Measurements from ENCODE around the gene RHOXF1.
"Not testable (repeated sequence)": the region's sequence is repeated elsewhere in the genome, so short reads cannot be mapped to it uniquely, and the experiment has no call there.

Gene RHOXF1, protein sequence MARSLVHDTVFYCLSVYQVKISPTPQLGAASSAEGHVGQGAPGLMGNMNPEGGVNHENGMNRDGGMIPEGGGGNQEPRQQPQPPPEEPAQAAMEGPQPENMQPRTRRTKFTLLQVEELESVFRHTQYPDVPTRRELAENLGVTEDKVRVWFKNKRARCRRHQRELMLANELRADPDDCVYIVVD

DNA sequence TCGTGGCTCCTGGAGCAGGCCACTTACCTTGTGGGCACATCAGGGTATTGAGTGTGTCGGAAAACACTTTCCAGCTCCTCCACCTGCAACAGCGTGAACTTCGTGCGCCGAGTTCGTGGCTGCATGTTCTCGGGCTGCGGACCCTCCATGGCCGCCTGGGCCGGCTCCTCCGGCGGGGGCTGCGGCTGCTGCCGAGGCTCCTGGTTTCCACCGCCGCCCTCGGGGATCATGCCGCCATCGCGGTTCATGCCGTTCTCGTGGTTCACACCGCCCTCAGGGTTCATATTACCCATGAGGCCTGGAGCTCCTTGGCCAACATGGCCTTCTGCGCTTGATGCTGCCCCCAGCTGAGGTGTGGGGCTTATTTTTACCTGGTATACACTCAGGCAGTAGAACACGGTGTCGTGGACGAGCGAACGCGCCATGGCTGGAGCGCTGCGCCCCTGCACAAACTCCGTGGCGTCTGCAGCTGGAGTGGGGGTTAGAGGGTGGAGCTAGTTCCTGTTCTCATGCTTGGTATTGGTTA is at the start of gene RHOXF1:
Gene RHOXF1 (minus strand): TSS at position 476 of the 526 bp plus-strand sequence. CDS start 51 bp downstream, at position 425.
- no peak for DNase-seq

DNA sequence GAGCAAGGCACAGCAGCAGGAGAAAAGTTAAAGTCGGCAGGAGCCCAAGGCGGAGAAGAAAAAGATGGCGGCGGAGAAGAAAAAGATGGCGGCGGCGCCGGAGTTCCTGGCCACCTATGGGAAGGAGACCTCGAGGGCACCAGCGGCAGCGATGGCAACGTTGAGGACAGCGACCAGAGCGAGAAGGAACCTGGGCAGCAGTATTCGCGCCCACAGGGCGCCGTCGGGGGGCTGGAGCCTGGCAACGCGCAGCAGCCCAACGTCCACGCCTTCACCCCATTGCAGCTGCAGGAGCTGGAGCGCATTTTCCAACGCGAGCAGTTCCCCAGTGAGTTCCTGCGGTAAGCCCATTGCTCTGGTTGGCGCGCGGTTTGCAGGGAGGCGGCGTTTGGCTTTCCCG is 43.4 kb upstream of the RHOXF1 start:
- DNase-seq: not testable (repeated sequence)

DNA sequence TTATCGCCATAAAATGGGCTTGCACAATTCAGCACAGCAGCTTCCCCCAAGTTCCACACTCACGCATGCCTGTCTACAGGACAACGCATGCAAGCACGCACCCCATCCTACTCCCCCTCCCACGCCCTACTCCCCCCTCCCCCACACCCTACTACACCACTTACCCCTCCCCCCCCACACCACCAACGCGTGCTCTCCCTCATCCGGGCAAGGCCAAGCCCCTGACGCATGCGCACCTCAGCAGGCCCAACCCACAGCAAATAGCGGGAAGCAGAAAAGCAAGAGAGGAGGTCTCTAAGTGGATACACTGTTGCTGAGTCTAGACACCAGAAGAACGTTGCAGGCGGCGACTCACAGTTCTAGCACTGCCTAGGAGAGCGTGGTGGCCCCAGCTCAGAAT is 42.6 kb upstream of the RHOXF1 start, which contains the start of gene RHOXF2:
Gene RHOXF2 (plus strand): TSS at position 301 of the 400 bp plus-strand sequence. CDS start 138 bp downstream, outside the sequence.
- not testable (repeated sequence) for DNase-seq

DNA sequence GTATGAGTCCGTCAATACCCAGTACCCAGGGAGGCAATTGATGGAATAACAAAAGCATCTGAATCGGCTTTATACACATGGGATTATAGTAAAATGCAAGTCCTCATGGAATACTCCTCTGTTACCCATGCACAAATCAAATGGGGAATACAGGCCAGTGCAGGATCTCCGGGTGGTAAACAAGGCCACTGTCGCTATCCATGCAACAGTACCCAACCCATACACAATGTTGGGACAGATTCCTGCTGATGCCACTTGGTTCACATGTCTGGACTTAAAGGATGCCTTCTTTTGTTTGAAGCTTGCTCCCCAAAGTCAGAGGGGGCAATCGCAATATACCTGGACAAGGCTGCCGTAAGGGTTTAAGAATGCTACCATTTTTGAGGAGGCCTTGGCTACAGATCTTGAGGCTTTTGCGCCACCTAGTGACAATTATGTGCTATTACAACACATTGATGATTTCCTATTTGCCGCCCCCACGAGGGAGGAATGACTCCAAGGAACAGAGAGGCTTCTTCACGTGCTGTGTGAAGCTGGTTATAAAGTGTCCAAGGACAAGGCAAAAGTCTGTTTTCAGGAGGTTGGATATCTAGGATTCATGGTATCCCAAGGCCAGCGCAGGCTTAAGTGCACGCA is 34.5 kb upstream of the RHOXF1 start:
- DNase-seq: not testable (repeated sequence)

DNA sequence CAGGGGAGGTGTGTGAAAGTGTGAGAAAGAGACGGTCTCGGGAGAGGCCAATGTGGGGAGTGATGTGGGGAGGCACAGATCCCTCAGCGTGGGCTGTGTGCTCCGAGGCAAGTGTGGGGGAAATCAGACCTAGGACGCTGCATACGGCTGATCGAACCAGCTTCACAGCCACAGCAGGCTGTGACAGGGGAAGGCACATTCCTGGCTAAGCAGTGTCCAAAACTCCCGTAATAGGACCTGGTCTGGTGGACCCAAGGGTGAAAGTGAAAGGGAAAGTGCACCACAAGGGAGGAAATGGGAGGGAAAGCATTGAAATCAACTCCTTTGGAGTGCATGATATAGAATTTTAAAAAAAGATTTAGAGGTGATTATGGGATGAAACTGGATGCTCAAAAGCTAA is 31.8 kb upstream of the RHOXF1 start:
- no peak for DNase-seq

DNA sequence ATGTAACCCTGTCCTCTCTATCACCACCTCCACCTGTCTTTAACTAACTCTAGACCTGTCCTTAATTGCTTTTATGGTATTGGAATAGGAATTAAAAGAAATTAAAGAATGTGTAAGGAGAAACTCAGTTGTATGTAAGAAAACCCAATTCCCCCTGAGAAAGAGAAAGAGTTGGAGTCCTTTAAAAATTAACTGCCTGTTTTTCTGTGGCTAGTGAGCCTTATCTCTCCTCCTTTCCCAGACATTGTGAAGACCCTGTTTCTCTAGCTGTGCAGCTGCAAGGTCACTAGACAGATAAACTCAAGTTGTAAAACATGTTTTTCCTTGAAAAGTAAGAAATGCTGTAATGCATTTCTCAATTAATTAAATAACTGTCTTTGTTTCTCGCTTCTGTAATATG is 30.6 kb upstream of the RHOXF1 start:
- not testable (repeated sequence) for DNase-seq

DNA sequence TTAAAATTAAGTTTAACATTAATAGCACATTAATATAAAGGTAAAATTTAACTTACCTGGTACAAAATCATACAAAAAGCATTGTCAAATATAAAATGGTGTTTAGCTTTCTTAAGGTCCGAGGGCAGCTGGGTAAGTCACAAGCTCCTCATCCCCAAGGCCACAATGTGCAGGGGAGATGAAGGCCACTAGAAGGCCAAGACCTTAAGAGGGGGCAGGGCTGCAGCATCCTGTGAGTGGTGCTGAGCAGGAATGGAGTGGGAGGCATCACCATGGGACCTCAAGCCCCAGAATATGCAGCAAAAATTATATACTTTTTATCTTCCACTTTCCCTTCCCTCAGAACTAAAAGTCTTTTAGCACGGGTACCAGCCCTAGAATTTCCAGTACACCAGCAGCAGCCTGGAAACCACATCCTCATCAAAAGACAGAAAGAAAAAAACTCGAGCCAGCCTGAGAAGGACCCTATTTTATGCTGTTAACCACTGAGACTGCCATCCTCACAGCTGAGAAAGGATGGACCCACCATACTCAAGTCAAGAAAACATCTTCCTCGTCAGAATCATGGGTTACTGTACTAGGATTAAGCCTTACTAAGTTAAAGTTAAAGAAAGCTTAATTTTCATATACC is 29.7 kb upstream of the RHOXF1 start:
- no peak for DNase-seq

DNA sequence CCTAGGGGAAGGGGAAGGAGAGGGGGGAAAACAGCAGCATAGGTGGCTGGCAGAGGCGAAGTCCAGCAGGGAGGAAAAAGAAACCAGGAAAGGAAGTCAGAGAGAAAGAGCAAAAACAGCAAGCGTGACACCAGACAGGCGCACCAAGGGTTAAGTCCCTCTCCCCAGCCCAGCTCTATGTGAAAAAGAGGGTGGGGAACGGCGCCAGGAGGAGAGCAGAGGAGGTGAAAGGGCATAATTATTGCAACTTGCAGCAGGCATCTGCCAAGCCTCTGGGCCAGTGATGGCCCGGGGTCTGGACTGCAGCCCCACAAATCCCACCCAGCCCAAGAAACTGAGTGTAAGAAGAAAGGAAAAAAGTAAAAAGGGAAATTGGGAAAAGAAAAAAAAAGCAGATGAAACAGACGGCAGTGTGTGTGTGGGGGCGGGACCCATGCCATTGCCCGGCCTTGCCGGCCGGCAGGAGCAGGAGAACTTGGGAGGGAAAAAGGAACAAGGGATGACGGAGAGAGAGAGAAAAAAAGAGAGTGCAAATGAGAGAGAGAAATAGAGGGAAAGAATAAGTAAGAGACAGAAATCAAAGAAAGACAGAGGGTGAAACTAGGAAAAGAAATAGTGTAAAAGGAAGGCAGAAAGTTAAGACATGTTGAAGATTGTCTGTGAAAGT is 28.6 kb upstream of the RHOXF1 start:
- DNase-seq: no peak

DNA sequence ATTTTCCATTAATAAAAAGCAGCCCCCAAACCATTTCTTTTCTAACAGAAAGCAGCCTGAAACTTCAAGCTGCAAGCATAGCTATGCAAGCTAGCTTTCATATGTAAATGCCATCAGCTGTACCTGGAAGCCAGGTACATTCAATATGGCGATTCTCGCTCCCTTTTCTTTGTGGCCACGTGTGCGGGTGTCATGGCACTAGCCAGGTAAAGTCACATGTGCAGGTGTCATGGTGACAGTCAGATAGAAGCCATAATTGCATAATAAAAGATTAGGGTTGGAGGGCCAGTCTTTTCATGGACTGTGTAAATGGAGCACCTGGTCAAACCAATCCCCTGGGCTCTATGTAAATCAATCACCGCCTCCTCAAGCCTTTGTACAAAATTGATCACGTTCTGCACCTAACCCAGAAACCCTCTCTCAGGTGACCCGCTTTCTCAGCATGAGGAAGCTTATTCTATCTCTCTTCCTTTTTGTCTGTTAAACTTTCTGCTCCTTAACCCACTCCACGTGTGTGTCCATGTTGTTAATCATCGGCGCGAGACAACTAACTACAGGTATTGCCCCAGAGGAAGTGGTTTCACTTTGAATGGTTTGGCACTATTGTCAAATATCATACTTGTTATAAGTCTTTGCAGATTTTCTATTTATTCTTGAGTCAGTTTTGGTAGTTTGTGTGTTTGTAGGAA is 24.7 kb upstream of the RHOXF1 start:
- DNase-seq: no peak

DNA sequence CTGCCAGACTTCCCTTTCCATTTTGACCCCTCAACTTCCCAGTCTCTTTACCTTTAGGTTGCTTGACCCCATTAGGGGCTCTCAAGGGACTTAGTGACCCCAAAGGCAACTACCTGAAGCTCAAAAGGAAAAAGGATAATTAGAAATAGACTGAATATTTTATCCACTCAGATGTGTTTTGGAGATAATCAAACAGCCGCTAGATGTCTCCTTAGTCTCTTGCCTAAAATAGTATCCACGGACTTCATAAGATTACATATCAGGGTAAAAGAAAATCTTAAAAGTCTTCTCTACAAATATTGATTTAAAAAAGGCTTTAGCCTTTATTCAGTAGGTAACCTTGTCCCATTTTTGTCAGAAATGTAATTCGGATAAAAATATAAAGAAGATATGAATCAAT is 21.7 kb upstream of the RHOXF1 start:
- DNase-seq: no peak

DNA sequence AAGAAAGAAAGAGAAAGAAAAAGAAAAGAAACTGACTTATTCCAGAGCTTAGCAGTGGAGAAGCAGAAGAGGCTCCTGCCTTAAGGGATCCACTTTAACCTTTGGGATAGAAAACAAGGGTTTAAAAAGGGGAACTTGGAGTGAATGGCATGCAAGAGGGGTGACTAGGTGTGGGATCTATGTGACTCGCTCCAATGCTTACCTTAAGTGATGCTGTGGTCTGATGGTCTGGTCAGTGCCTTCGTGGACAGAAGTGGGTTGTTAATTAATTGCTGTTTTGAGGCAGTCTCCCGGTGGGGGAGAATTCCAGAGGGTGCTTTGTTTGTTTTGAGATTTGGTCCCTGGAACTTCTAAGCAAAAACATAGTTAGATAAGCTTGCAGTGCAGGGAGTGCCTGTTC is 21.1 kb upstream of the RHOXF1 start:
- DNase-seq: no peak

DNA sequence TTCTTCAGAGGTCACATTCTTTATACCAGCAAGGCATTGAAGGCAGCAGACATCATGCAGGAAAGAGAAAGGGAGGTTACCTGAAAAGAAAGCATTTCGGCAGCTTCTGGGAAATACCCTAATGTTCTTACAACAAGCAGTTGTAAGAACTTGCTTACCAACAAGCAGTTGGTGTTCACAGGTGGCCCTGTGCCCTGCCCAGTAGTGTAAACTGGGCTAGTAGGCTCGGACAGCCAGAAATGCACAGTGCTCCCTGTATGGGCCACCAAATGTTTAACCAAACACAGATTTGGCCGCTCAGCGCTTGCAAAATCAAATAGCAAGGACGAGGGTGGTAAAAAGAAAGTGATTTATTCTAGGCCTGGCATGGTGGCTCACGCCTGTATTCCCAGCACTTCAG is 20.4 kb upstream of the RHOXF1 start:
- no peak for DNase-seq

DNA sequence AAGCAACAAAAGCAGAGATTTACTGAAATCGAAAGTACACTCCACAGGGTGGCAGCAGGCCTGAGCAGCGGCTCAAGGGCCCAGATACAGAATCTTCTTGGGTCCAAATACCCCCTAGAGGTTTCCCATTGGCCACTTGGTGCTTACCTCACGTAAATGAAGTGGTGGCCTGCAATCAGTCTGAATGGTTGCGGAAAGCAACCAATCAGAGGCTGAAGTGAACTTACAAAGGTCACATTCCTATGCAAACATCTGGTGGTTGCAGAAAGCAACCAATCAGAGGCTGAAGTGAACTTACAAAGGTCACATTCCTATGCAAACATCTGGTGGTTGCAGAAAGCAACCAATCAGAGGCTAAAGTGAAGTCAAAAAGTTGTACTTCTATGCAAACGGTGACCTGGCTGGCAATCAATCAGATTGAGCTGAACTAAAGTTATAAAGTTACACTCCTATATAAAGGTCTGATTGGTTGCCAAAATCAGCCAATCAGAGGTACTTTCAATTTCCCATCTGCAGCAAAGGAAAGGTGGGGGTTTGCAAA is 12.7 kb upstream of the RHOXF1 start:
- DNase-seq: not testable (repeated sequence)

DNA sequence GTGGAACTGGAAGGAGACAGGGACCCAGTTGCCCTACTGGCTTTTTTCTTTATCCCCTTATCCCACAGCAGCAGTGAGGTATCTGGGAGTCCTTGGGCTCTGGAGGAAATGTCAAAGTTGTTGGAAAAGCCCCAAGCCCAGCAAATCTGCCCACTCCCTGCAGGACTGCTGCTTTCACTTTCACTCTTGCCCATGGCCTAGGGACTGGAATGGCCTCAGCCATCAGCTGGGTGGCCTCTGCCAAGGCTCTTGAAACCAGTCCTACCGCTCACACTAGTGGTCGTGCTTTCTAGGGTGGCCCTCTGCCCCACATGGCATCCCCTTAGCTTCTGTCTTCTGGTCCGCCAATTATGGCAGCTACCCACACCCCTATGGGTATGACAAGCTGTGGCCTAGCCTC is 9.7 kb upstream of the RHOXF1 start:
- DNase-seq: no peak

DNA sequence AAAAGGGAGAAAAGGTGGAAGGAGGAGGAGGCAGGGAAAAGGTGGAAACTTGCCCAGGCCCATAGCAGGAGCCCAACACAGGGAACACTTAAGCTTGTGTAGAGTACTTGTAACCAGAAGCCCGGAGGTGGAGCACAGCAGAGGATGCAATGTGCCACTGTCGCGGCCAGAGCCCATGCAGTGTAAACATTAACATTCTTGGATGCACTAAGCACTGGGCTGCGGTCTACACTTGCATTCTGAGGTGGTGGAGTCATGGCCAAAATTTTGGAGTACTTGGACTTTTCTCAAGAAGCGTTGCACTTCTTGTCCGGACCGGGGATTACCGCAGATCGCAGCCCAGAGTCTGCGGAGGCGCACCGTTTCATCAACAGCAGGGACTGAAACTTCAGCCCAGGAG is 4.5 kb upstream of the RHOXF1 start:
- no peak for DNase-seq

DNA sequence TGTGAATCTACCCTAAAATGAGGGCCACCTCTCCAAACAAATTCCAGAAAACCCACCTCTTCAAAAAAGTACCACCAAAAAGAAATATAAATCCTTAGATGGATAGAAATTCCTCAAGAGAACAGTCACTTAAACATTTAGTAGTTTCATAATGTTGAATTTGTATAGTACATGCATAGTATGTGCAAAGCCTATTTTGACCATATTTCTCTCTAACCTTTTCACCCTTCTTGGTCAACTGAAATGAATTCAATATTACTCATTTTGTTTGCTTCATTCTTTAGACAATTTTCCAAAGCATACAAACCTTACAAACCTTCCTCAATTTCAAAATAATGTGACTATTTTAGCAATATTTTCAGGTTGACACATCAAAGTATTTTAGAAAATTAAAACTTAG is 4.1 kb downstream of the RHOXF1 start:
- DNase-seq: no peak

DNA sequence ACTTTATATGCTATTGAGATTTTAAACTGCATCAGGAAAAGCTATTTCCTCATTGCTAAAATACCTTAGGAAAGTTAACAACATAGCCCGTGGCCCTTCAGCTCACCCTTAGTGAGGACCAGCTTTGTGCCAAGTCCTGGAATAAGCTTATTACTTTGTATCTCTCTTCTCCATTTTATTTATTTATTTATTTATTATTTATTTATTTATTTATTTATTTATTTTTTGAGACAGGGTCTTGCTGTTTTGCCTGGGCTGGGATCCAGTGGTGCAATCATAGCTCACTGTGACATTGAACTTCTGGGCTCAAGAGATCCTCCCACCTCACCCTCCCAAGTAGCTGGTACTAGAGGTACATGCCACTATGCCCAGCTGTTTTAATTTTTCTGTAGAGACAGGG is 6.3 kb downstream of the RHOXF1 start:
- no peak for DNase-seq

DNA sequence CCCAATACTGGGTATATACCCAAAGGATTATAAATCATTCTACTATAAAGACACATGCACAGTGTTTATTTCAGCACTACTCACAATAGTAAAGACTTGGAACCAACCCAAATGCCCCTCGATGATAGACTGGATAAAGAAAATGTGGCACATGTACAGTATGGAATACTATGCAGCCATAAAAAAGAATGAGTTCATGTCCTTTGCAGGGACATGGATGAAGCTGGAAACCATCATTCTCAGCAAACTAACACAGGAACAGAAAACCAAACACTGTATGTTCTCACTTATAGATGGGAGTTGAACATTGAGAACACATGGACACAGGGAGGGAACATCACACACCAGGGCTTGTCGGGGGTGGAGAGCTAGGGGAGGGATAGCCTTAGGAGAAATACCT is 11.0 kb downstream of the RHOXF1 start:
- not testable (repeated sequence) for DNase-seq

DNA sequence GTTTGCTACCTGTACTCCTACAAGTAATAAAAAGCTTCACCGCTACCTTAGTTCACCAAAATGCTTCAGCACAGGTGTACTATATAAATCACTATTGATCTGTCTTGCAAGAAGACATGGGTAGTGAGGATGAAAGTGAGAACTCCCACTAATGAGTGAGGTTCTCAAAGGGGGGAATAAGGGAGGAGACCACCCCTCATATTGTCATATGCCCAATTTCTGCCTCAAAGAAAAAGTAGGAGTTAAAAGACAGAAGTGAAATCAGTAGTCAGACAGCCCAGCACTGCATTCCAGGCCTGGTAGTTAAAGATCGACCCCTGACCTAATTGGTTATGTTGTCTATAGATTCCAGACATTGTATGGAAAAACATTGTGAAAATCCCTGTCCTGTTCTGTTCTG is 14.7 kb downstream of the RHOXF1 start:
- DNase-seq: not testable (repeated sequence)

DNA sequence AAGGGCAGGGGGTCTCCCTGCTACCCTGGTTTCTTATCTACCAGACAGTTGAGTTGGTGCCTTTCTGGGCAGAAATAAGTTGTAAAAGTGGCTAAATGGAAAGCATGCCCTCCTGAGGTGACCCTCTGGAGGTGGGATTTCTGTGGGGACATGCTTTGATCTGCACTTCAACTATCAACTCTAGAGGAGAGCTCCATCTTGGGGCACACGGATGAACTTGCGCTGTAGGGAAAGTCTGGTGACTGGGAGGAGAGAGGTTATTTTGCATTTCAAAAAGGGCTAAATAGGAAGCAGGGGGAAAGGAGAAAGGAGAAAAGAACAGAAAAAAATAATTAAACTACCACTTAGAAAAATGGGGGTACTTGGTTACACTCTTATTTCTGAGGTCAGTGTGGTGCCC is 25.5 kb downstream of the RHOXF1 start:
- DNase-seq: no peak

DNA sequence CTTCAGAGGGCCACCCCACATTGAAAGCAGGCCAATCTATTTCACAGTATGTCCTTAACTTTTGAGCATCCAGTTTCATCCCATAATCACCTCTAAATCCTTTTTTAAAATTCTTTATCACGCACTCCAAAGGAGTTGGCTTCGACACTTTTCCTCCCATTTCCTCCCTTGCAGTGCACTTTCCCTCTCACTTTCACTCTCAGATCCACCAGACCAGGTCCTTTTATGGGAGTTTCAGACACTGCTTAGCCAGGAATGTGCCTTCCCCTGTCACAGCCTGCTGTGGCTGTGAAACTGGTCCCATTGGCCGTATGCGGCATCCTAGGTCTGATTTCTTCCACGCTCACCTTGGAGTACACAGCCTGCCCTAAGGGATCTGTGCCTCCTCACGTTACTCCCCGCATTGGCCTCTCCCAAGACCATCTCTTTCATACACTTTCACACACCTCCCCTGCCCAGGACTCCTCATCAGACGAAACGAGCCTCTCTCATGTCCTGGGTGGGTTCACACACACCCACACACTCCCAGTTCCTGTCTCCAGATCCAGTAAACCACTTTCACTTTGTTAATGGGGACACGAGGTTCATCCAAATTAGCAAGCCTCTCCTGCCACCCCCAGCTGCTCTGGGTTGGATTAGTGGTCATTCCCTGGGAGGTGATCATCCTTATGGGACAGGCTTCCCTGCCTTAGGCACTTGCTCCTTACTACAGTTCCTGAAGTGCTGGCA is 28.3 kb downstream of the RHOXF1 start:
- DNase-seq: no peak
